ENCODE results near the gene SLC17A8. TPM values are rescaled to one million over a fixed set of nuclear protein-coding genes. Genes with fewer than 3 reads are reported as not detected.

SLC17A8 gene
- total RNA-seq, 1 experiment from 2014 or later = not detected

Other genes starting within 250 kb of the SLC17A8 start
- gene BLTP3B, start 214.2 kb upstream of the SLC17A8 start, total RNA-seq (2014; rRNA removed) = 28.9 and 35.0 TPM in 2 replicates
- 23.9 and 26.6 TPM in 2 replicates for gene ACTR6, start 156.3 kb upstream of the SLC17A8 start, total RNA-seq (2014; rRNA removed)
- gene DEPDC4, start 90.0 kb upstream of the SLC17A8 start, total RNA-seq (2014; rRNA removed) = 2.0 and 2.9 TPM in 2 replicates
- 42.6 and 54.2 TPM in 2 replicates for gene SCYL2, start 89.9 kb upstream of the SLC17A8 start, total RNA-seq (2014; rRNA removed)
- not detected in 2 replicates for gene NR1H4, start 116.8 kb downstream of the SLC17A8 start, total RNA-seq (2014; rRNA removed)
- gene GAS2L3, start 216.6 kb downstream of the SLC17A8 start, total RNA-seq (2014; rRNA removed) = 40.8 and 41.4 TPM in 2 replicates